ENCODE results near the gene MEIS1.

The MEIS1 gene

GRCh38 chr2:66547118-66547517 is 112.2 kb downstream of the MEIS1 start:
- Histone ChIP-seq H3K27me3 (ENCODE audit: control insufficient read depth, low read length) (no peaks in the 10 kb centered on the region), H3K4me3 (ENCODE audit: low read length) (no peak overlapping the region), H3K4me1 (ENCODE audit: control insufficient read depth, low read length) (no peaks in the 10 kb centered on the region), H3K4me2 (ENCODE audit: low read length) (no peak overlapping the region), H3K27ac (ENCODE audit: low read depth, low read length) (no peak overlapping the region), H4K20me1 (ENCODE audit: control insufficient read depth, insufficient read depth, low read depth, low read length) (no peaks in the 10 kb centered on the region), H3K9me2 (replicated peaks; ENCODE audit: control insufficient read depth, low read length) (no peaks in the 10 kb centered on the region), H3K9me3 (ENCODE audit: control insufficient read depth, insufficient read depth, low read length) (no peaks in the 10 kb centered on the region), H3K79me2 (ENCODE audit: control insufficient read depth, low read length) (no peaks in the 10 kb centered on the region), H3F3A (ENCODE audit: control insufficient read depth, insufficient read depth) (no peaks in the 10 kb centered on the region), H3K36me3 (ENCODE audit: control insufficient read depth, low read length) (no peaks in the 10 kb centered on the region)
- TF ChIP-seq EZH2phosphoT487 (IDR thresholded peaks at IDR 0.05; ENCODE audit: borderline replicate concordance, low read length): no peak
- TF ChIP-seq, protein P1, sequence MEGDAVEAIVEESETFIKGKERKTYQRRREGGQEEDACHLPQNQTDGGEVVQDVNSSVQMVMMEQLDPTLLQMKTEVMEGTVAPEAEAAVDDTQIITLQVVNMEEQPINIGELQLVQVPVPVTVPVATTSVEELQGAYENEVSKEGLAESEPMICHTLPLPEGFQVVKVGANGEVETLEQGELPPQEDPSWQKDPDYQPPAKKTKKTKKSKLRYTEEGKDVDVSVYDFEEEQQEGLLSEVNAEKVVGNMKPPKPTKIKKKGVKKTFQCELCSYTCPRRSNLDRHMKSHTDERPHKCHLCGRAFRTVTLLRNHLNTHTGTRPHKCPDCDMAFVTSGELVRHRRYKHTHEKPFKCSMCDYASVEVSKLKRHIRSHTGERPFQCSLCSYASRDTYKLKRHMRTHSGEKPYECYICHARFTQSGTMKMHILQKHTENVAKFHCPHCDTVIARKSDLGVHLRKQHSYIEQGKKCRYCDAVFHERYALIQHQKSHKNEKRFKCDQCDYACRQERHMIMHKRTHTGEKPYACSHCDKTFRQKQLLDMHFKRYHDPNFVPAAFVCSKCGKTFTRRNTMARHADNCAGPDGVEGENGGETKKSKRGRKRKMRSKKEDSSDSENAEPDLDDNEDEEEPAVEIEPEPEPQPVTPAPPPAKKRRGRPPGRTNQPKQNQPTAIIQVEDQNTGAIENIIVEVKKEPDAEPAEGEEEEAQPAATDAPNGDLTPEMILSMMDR (IDR thresholded peaks at IDR 0.05; ENCODE audit: low read depth, low read length, poor library complexity, severe bottlenecking): no peak

DNA sequence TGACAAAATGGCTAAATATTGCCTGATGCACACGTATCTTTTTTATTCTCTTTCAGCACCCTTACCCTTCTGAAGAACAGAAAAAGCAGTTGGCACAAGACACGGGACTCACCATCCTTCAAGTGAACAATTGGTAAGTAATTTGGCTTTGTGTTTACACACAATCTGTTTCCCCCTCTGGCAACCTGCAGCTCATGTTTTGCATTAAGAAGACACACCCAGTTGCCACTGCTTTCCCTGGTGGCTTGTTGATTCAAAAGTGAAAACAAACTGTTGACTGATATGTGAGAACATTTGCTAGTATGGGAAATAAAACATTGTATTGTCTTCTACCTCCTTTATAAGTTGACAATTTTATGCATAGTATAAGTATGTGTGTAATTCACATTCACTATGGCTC is 113.0 kb downstream of the MEIS1 start:
- TF ChIP-seq, protein P1 (IDR thresholded peaks at IDR 0.05; ENCODE audit: low read depth, low read length, poor library complexity, severe bottlenecking): no peak
- TF ChIP-seq EZH2phosphoT487 (IDR thresholded peaks at IDR 0.05; ENCODE audit: borderline replicate concordance, low read length): no peak
- H3K4me1 ChIP-seq (ENCODE audit: control insufficient read depth, low read length): no peaks in the 10 kb centered on the region

GRCh38 chr2:66548422-66548821 is 113.5 kb downstream of the MEIS1 start:
- Histone ChIP-seq H3K4me2 (ENCODE audit: low read length) (no peak overlapping the region), H3F3A (ENCODE audit: control insufficient read depth, insufficient read depth) (no peaks in the 10 kb centered on the region), H3K27me3 (ENCODE audit: control insufficient read depth, low read length) (no peaks in the 10 kb centered on the region), H3K4me3 (ENCODE audit: low read length) (no peak overlapping the region), H3K4me1 (ENCODE audit: control insufficient read depth, low read length) (no peaks in the 10 kb centered on the region), H4K20me1 (ENCODE audit: control insufficient read depth, insufficient read depth, low read depth, low read length) (no peaks in the 10 kb centered on the region), H3K27ac (ENCODE audit: low read depth, low read length) (no peak overlapping the region), H3K9me2 (replicated peaks; ENCODE audit: control insufficient read depth, low read length) (no peaks in the 10 kb centered on the region), H3K9me3 (ENCODE audit: control insufficient read depth, insufficient read depth, low read length) (no peaks in the 10 kb centered on the region), H3K79me2 (ENCODE audit: control insufficient read depth, low read length) (no peaks in the 10 kb centered on the region), H3K36me3 (ENCODE audit: control insufficient read depth, low read length) (no peaks in the 10 kb centered on the region)
- TF ChIP-seq EZH2phosphoT487 (IDR thresholded peaks at IDR 0.05; ENCODE audit: borderline replicate concordance, low read length): no peak
- TF ChIP-seq, protein P1 (IDR thresholded peaks at IDR 0.05; ENCODE audit: low read depth, low read length, poor library complexity, severe bottlenecking): no peak

More for the DNA sequence above, 113.0 kb downstream of the MEIS1 start:
- Histone ChIP-seq H3K4me2 (ENCODE audit: low read length) (no peak overlapping the region), H3K79me2 (ENCODE audit: control insufficient read depth, low read length) (no peaks in the 10 kb centered on the region), H3K4me3 (ENCODE audit: low read length) (no peak overlapping the region), H3K9me3 (ENCODE audit: control insufficient read depth, insufficient read depth, low read length) (no peaks in the 10 kb centered on the region), H4K20me1 (ENCODE audit: control insufficient read depth, insufficient read depth, low read depth, low read length) (no peaks in the 10 kb centered on the region), H3K27me3 (ENCODE audit: control insufficient read depth, low read length) (no peaks in the 10 kb centered on the region), H3K9me2 (replicated peaks; ENCODE audit: control insufficient read depth, low read length) (no peaks in the 10 kb centered on the region), H3F3A (ENCODE audit: control insufficient read depth, insufficient read depth) (no peaks in the 10 kb centered on the region), H3K36me3 (ENCODE audit: control insufficient read depth, low read length) (no peaks in the 10 kb centered on the region), H3K27ac (ENCODE audit: low read depth, low read length) (no peak overlapping the region)

- H3K4me1 ChIP-seq (ENCODE audit: control insufficient read depth, low read length): no peaks in the 10 kb centered on the region
- no peaks in the 10 kb centered on the region for H3K79me2 ChIP-seq (ENCODE audit: control insufficient read depth, low read length)
- H3K9me2 ChIP-seq (replicated peaks; ENCODE audit: control insufficient read depth, low read length): no peaks in the 10 kb centered on the region
- H3K27me3 ChIP-seq (ENCODE audit: control insufficient read depth, low read length): no peaks in the 10 kb centered on the region
- no peak overlapping the region for H3K4me2 ChIP-seq (ENCODE audit: low read length)
- H4K20me1 ChIP-seq (ENCODE audit: control insufficient read depth, insufficient read depth, low read depth, low read length): no peaks in the 10 kb centered on the region
- TF ChIP-seq, protein P1 (IDR thresholded peaks at IDR 0.05; ENCODE audit: low read depth, low read length, poor library complexity, severe bottlenecking): no peak
- no peak for TF ChIP-seq EZH2phosphoT487 (IDR thresholded peaks at IDR 0.05; ENCODE audit: borderline replicate concordance, low read length)
- H3K9me3 ChIP-seq (ENCODE audit: control insufficient read depth, insufficient read depth, low read length): no peaks in the 10 kb centered on the region
- H3K27ac ChIP-seq (ENCODE audit: low read depth, low read length): no peak overlapping the region
- no peak overlapping the region for H3K4me3 ChIP-seq (ENCODE audit: low read length)
- no peaks in the 10 kb centered on the region for H3F3A ChIP-seq (ENCODE audit: control insufficient read depth, insufficient read depth)
- H3K36me3 ChIP-seq (ENCODE audit: control insufficient read depth, low read length): no peaks in the 10 kb centered on the region
These were observed 115.9 kb downstream of the MEIS1 start for GRCh38 chr2:66550826-66551225.
